Hair follicular keratinocyte (primary cell): ENCODE measurements around the gene CXorf49. TPM values are rescaled to one million over a fixed set of nuclear protein-coding genes. Genes with fewer than 3 reads are reported as not detected.

Experiments
- total RNA-seq: library from RNA; depleted of rRNA; stranded (reverse); fragments of >200 nt; gene quantifications from 2 replicates; pipeline ENCODE4 v1.2.3, GENCODE V29; 2015

The CXorf49 gene
- not detected in 2 replicates for total RNA-seq

DNA sequence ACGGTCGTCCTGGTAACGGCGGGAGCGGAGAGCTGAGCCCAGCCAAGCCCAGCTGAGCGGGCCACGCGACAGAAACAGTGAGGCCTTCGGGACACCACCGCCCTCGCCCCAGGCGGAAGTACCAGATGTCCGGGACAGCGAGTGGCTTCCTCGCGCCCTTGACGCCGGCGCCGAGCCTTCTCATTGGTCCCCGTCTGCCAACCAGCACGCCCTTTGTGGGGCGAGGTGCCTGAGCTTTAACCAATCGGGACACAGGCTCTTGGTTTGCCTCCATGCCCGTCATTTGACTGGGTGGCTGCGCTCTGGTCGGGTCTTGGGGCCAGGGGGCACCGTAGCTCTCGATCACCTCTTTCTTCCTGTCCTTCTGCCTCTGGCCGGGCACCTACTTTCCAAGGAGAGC is at the start of gene CXorf49:
CXorf49 (minus strand) TSS at position 101 of the 400 bp plus-strand sequence. CDS start 134 bp downstream, outside the sequence.

DNA sequence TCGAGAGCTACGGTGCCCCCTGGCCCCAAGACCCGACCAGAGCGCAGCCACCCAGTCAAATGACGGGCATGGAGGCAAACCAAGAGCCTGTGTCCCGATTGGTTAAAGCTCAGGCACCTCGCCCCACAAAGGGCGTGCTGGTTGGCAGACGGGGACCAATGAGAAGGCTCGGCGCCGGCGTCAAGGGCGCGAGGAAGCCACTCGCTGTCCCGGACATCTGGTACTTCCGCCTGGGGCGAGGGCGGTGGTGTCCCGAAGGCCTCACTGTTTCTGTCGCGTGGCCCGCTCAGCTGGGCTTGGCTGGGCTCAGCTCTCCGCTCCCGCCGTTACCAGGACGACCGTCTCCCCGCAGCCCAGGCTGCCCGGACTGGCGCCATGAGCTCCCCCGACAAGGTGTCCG is 45.0 kb upstream of the CXorf49 start, which contains the start of gene CXorf49B:
CXorf49B (plus strand) TSS at position 301 of the 400 bp plus-strand sequence; CDS start at position 376, 75 bp downstream.

DNA sequence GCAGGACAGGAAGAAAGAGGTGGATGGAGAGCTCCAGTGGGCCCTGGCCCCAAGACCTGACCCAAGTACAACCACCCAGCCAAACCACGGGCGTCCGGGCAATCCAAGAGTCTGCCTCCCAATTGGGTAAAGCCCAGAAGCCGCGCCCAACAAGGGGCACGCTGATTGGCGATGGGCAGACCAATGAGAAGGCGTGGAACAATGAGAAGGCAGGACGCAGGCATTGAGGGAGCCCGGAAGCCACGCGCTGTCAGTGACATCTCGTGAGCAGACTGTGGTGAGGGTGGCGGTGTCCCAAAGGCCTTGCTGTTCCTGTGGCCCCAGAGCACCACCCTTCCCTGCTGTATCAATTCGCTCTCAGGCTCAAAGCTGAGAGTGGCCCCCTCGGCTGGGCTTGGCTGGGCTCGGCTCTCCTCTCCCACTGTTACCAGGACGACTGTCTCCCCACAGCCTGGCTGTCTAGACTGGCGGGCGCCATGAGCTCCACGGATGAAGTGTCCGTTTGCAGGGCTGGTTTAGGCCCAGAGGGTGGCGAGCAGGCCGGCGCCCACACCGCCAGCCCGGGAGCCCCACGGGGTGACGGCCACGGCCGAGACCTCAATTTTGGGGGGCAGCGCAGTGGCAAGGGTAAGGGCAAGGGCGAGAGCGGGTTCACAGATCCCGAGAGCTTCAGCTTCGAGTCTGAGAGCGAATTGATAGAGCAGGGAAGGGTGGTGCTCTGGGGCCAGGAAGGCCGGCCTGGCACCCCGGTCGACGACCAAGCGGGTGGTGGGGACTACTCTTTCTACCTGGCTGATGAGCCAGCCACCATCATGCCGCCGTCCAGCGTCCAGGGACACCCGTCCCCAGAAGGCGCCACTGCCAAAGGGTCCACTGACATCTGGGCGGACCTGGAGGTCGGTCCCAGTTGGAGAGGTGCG is 50.5 kb downstream of the CXorf49 start, which contains the start of gene LOC101059915:
LOC101059915 (plus strand) TSS at position 219 of the 920 bp plus-strand sequence.

Other genes starting within 250 kb of the CXorf49 start
- gene OGT, start 185.2 kb downstream of the CXorf49 start, total RNA-seq = 23.1 and 38.0 TPM in 2 replicates
- gene GCNA, start 139.8 kb downstream of the CXorf49 start, total RNA-seq = 0.39 and 0.57 TPM in 2 replicates
- gene CXCR3, start 99.8 kb downstream of the CXorf49 start, total RNA-seq = not detected in 2 replicates
- gene CXorf49B, start 45.1 kb upstream of the CXorf49 start, total RNA-seq = not detected in 2 replicates
- gene NHSL2, start 192.6 kb upstream of the CXorf49 start, total RNA-seq = under 0.01 TPM in 2 replicates